Endodermal cell (in vitro differentiated cells): ENCODE data around the gene SPIN1. TPM values are rescaled to one million over a fixed set of nuclear protein-coding genes. Genes with fewer than 3 reads are reported as not detected.

Experiments
- DNase-seq: peaks from one replicate; pipeline ENCODE4 v3.0.0-alpha.2; 2017
- H3K27ac ChIP-seq: 2 replicates; pipeline ENCODE4 v1.5.1; 2013; ENCODE audit warnings: mild to moderate bottlenecking, low read depth, low read length, moderate library complexity
- H3K27me3 ChIP-seq: 2 replicates; pipeline ENCODE4 v1.6.1; 2013; ENCODE audit warnings: mild to moderate bottlenecking, low read length, moderate library complexity; ENCODE audit not compliant: insufficient read depth, control insufficient read depth, poor library complexity, severe bottlenecking
- H3K36me3 ChIP-seq: 2 replicates; pipeline ENCODE4 v1.7.0; 2013; ENCODE audit warnings: mild to moderate bottlenecking, low read length, moderate library complexity; ENCODE audit not compliant: control insufficient read depth, insufficient read depth
- H3K4me1 ChIP-seq: one replicate; pipeline ENCODE4 v1.7.0; 2013; ENCODE audit warnings: low read length; ENCODE audit not compliant: control insufficient read depth, insufficient read depth
- H3K4me3 ChIP-seq: 2 replicates; pipeline ENCODE4 v1.5.1; 2013; ENCODE audit warnings: mild to moderate bottlenecking, low read length, moderate library complexity
- H3K9ac ChIP-seq: 2 replicates; pipeline ENCODE4 v1.6.1; 2013; ENCODE audit warnings: mild to moderate bottlenecking, low read length, moderate library complexity; ENCODE audit not compliant: poor library complexity, severe bottlenecking; ENCODE audit errors: extremely low read depth
- H3K9me3 ChIP-seq: 2 replicates; pipeline ENCODE4 v1.6.1; 2013; ENCODE audit warnings: mild to moderate bottlenecking, low read length, moderate library complexity; ENCODE audit not compliant: control insufficient read depth
- H3K27ac Mint-ChIP-seq: 2 replicates; pipeline ENCODE4 v1.8.0; 2020; ENCODE audit warnings: mixed read lengths
- H3K27me3 Mint-ChIP-seq: 2 replicates; pipeline ENCODE4 v1.8.0; 2021; ENCODE audit warnings: mild to moderate bottlenecking, mixed read lengths; ENCODE audit not compliant: insufficient read depth
- H3K36me3 Mint-ChIP-seq: 2 replicates; pipeline ENCODE4 v1.8.0; 2020; ENCODE audit warnings: low read depth, mixed read lengths
- H3K4me1 Mint-ChIP-seq: 2 replicates; pipeline ENCODE4 v1.8.0; 2020; ENCODE audit warnings: mixed read lengths
- H3K4me3 Mint-ChIP-seq: 2 replicates; pipeline ENCODE4 v1.8.0; 2020; ENCODE audit warnings: mild to moderate bottlenecking, moderate library complexity, mixed read lengths
- H3K9me3 Mint-ChIP-seq: 2 replicates; pipeline ENCODE4 v1.8.0; 2020; ENCODE audit warnings: mild to moderate bottlenecking, mixed read lengths
- CTCF ChIP-seq: fragments of 200-600 bp; sonication (generic); conservative IDR thresholded peaks from 2 replicates; pipeline ENCODE4 v1.5.0; 2021; ENCODE audit warnings: antibody characterized with exemption, mild to moderate bottlenecking
- WGBS, 2 experiments: methylation state at CpG; one replicate each; pipeline versions ENCODE4 v1.1.5 to v1.1.7; 2013; ENCODE audit warnings: missing lambda C conversion rate in 2 of 2, mixed read lengths in 1 of 2; ENCODE audit not compliant: insufficient coverage in 1 of 2, insufficient read length in 1 of 2; 5-methylcytosine and 5-hydroxymethylcytosine counted together
- total RNA-seq, 2 donors: library from RNA; stranded (reverse); fragmentation: NEBNext Ultra II Directional in 1 of 2; extraction: Animal tissue kit (Norgen Biotek cat#: 25700) in 1 of 2; gene quantifications; 2 replicates in 1 of 2; 3 replicates in 1 of 2; pipeline ENCODE4 v1.2.1, GENCODE V29; 2021

Gene SPIN1
- total RNA-seq, 2 donors from 2014 or later, result 117 to 129 TPM

- peaks cover 12% of the 10 kb centered on the region for H3K9me3 Mint-ChIP-seq
- Histone ChIP-seq H3K27me3 (no peaks in the 10 kb centered on the region), H3K9me3 (peaks cover 15% of the 10 kb centered on the region), H3K4me3 (no peak overlapping the region), H3K36me3 (no peaks in the 10 kb centered on the region), H3K27ac (no peak overlapping the region), H3K9ac (no peak overlapping the region), H3K4me1 (no peaks in the 10 kb centered on the region)
- TF ChIP-seq CTCF, result no peak
- no peaks in the 10 kb centered on the region for H3K4me1 Mint-ChIP-seq
- no peak overlapping the region for H3K4me3 Mint-ChIP-seq
- peaks cover 2% of the 10 kb centered on the region for H3K27me3 Mint-ChIP-seq
- 80 to 100% methylated on average over 1 of the region's 2 CpGs for WGBS, 2 experiments
- no peaks in the 10 kb centered on the region for H3K36me3 Mint-ChIP-seq
- no peak for DNase-seq
- no peak overlapping the region for H3K27ac Mint-ChIP-seq
Measured at GRCh38 chr9:88508326-88508725, 120.1 kb downstream of the SPIN1 start.

- no peak overlapping the region for H3K27ac Mint-ChIP-seq
- H3K27ac ChIP-seq, result no peak overlapping the region
- H3K36me3 ChIP-seq, result no peaks in the 10 kb centered on the region
- no peak for TF ChIP-seq CTCF
- H3K27me3 ChIP-seq, result no peaks in the 10 kb centered on the region
- WGBS, 2 experiments, result 88 to 91% methylated on average over 4 of the region's 4 CpGs
- H3K4me3 ChIP-seq, result no peak overlapping the region
- H3K36me3 Mint-ChIP-seq, result peaks cover 4% of the 10 kb centered on the region
- H3K27me3 Mint-ChIP-seq, result peaks cover 2% of the 10 kb centered on the region
- peak; percentile 11 for DNase-seq
- no peak overlapping the region for H3K4me3 Mint-ChIP-seq
- H3K4me1 Mint-ChIP-seq, result no peaks in the 10 kb centered on the region
- peaks cover 26% of the 10 kb centered on the region for H3K9me3 Mint-ChIP-seq
- H3K4me1 ChIP-seq, result no peaks in the 10 kb centered on the region
- H3K9me3 ChIP-seq, result peaks cover 23% of the 10 kb centered on the region
- no peak overlapping the region for H3K9ac ChIP-seq
Measured at GRCh38 chr9:88511906-88512305, 123.7 kb downstream of the SPIN1 start.

- TF ChIP-seq CTCF, result no peak
- H3K4me3 ChIP-seq, result no peak overlapping the region
- Mint-ChIP-seq H3K9me3 (peaks cover 20% of the 10 kb centered on the region), H3K4me3 (no peak overlapping the region), H3K4me1 (no peaks in the 10 kb centered on the region), H3K27ac (no peak overlapping the region), H3K36me3 (peaks cover 4% of the 10 kb centered on the region), H3K27me3 (no peaks in the 10 kb centered on the region)
- WGBS, 2 experiments, result 90 to 91% methylated on average over 6 of the region's 6 CpGs
- H3K27me3 ChIP-seq, result no peaks in the 10 kb centered on the region
- H3K9ac ChIP-seq, result no peak overlapping the region
- no peaks in the 10 kb centered on the region for H3K36me3 ChIP-seq
- H3K9me3 ChIP-seq, result peaks cover 17% of the 10 kb centered on the region
- DNase-seq, result peak; percentile 20
- H3K27ac ChIP-seq, result no peak overlapping the region
- no peaks in the 10 kb centered on the region for H3K4me1 ChIP-seq
Measured at GRCh38 chr9:88514247-88514646, 126.0 kb downstream of the SPIN1 start.
